Body of pancreas (tissue), 4 donors: Measurements from ENCODE around the gene TKFC. TPM values are rescaled to one million over a fixed set of nuclear protein-coding genes. Genes with fewer than 3 reads are reported as not detected.

Experiments used
- ATAC-seq: fragments of 150-250 bp; one replicate; pipeline ENCODE4 v1.9.1; 2016
- DNase-seq, 4 donors: peaks; one replicate each; pipeline ENCODE4 v3.0.0-alpha.2; 2019
- H3K27ac ChIP-seq, 4 donors: fragments of 200-600 bp; sonication (generic); 1 replicate in 3 of 4; 2 replicates in 1 of 4; pipeline versions ENCODE4 v1.5.1 to v1.6.1; 2016 to 2019; ENCODE audit warnings: mild to moderate bottlenecking in 1 of 4, mixed read lengths in 1 of 4, moderate library complexity in 1 of 4
- H3K27me3 ChIP-seq, 2 donors: fragments of 200-600 bp; sonication (generic); one replicate each; pipeline ENCODE4 v1.6.0; 2016; ENCODE audit warnings: mild to moderate bottlenecking in 1 of 2
- H3K36me3 ChIP-seq, 2 donors: fragments of 200-600 bp; sonication (generic); replicated peaks in 1 of 2; 2 replicates each; pipeline ENCODE4 v1.5.1; 2016; ENCODE audit warnings: low read depth in 2 of 2; ENCODE audit not compliant: insufficient read depth in 1 of 2
- H3K4me1 ChIP-seq: fragments of 200-600 bp; sonication (generic); one replicate; pipeline ENCODE4 v1.6.0; 2016
- H3K4me3 ChIP-seq, 2 donors: fragments of 200-600 bp; sonication (generic); 1 replicate in 1 of 2; 2 replicates in 1 of 2; pipeline ENCODE4 v1.5.1; 2016 to 2019
- H3K9me3 ChIP-seq, 3 donors: fragments of 200-600 bp; sonication (generic); 1 replicate in 2 of 3; 2 replicates in 1 of 3; pipeline ENCODE4 v1.5.1; 2016
- CTCF ChIP-seq, 7 experiments: fragments of 450-650 bp in 4 of 7; fragments of 200-600 bp in 3 of 7; sonication (generic) in 3 of 7; IDR thresholded peaks; one replicate each; pipeline ENCODE4 v1.5.1; 2016 to 2019; ENCODE audit warnings: antibody characterized with exemption in 7 of 7
- POLR2A ChIP-seq, 3 donors: fragments of 450-650 bp; IDR thresholded peaks; one replicate each; pipeline ENCODE4 v1.6.1; 2016; ENCODE audit warnings: antibody characterized with exemption in 3 of 3, mild to moderate bottlenecking in 2 of 3
- WGBS, 2 donors: methylation state at CpG; one replicate each; pipeline ENCODE4 v1.1.5; 2017; 5-methylcytosine and 5-hydroxymethylcytosine counted together
- intact Hi-C: fragments of 100-400 bp; cut with DNase I; formaldehyde crosslinking; loops from one replicate; pipeline ENCODE4 v1.15.1; 2023
- total RNA-seq, 2 donors: library from RNA; depleted of rRNA; stranded (reverse); fragments of >200 nt; gene quantifications; one replicate each; pipeline ENCODE4 v1.1.0, GENCODE V29; 2016

The TKFC gene
- total RNA-seq, 2 donors from 2014 or later: 27.5 to 38.6 TPM

- WGBS, 2 donors: 89 to 96% methylated on average over 7 of the region's 7 CpGs
- ATAC-seq (no peak), DNase-seq (no peak)
- Histone ChIP-seq H3K4me3 (no peak overlapping the region), H3K27ac (no peak overlapping the region), H3K36me3 (peaks cover 0 to 22% of the 10 kb centered on the region in 2 donors), H3K27me3 (no peaks in the 10 kb centered on the region), H3K4me1 (peaks cover 6% of the 10 kb centered on the region), H3K9me3 (no peaks in the 10 kb centered on the region)
- TF ChIP-seq CTCF (IDR thresholded peaks at IDR 0.05): no peak
- TF ChIP-seq POLR2A (IDR thresholded peaks at IDR 0.05): no peak
- intact Hi-C loops: no loop called here
Measured at GRCh38 chr11:61368646-61369045, 35.6 kb downstream of the TKFC start.

DNA sequence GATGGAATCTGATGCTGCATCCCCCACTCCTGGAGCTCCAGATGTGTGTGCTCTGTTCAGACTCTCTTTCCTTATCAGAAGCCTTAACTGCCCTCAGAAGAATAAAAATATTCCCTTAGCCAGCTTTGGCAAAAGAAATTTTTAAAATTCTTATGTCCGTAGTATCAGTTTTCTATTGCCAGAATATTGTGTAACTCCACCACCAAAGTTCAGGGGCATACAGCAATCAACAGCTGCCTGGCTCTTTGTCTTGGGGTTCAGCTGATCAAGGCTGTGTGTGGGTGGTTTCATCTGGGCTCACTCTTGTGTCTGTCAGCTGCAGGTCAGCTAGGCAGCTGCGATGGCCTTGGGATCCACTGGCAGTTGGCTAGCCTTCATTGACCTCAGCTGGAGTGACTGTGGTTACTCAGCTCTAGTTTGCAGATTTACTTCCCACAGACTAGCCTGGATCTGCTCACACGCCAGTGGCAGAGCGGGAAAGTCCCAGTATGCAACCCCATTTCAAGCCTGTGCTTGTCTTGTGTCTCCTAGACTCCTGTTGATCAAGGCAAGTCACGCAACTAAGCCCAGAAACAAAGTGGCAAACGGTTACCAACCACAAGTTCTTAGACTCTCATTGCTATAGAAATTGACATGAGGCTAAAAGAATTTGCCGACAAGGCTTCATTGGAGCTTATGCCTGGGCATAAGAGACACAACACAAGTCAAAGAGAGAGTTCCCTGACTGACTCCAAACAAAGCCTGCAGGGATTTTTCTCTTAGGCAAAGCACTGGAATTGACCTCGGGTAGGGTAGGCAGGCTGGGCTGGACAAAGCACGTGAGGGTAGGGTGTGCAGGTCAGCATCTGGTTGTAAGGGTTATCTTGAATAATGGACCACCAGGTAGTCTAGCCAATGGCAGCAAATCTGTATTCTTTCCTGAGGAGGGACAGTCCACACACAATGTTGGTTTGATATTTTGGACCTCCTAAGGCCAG, 36.6 kb downstream of the TKFC start:
- Histone ChIP-seq H3K27me3 (no peaks in the 10 kb centered on the region), H3K27ac (no peak overlapping the region), H3K4me1 (peaks cover 5% of the 10 kb centered on the region), H3K36me3 (peaks cover 0 to 22% of the 10 kb centered on the region in 2 donors), H3K9me3 (no peaks in the 10 kb centered on the region), H3K4me3 (no peak overlapping the region)
- intact Hi-C loops: no loop called here
- 55 to 64% methylated on average over 7 to 9 of the region's 9 CpGs for WGBS, 2 donors
- TF ChIP-seq POLR2A (IDR thresholded peaks at IDR 0.05) (no peak), CTCF (IDR thresholded peaks at IDR 0.05) (no peak)
- DNase-seq (peak; percentile 30 to 75 (median 58)), ATAC-seq (peak; percentile 80)

DNA sequence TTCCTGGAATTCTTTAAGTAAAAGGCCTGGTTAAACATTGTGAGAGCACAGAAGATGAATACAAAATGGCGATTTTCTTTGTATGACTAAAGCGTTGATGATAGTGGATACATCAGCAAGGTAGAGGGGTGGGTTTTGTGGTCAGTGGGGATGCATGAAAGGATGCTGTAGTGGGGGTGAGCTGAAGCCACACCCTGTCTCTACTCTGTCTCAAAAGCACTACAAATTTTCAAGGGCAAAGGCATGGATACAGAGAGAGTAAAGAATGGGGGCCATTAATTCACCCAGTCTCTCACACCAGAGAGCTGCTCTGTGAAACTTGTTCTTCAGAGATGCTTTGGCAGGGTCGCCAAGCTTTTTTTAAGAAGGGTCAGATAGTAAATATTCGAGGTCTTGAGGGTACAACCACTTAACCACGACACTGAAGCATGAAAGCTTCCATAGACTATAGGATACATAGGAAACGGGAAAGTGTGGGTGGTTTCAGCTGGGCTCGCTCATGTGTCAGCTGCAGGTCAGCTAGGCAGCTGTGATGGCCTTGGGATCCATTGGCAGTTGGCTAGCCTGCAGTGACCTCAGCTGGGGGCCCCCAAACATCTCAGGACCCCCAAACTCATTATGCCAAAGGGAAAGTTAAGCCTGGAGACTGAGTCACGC, 37.4 kb downstream of the TKFC start:
- Histone ChIP-seq H3K36me3 (peaks cover 0 to 22% of the 10 kb centered on the region in 2 donors), H3K9me3 (no peaks in the 10 kb centered on the region), H3K27ac (no peak overlapping the region), H3K27me3 (no peaks in the 10 kb centered on the region), H3K4me3 (no peak overlapping the region), H3K4me1 (peaks cover 5% of the 10 kb centered on the region)
- DNase-seq (no peak), ATAC-seq (no peak)
- TF ChIP-seq POLR2A (IDR thresholded peaks at IDR 0.05): no peak
- no peak for TF ChIP-seq CTCF (IDR thresholded peaks at IDR 0.05)
- 87 to 94% methylated on average over 8 of the region's 8 CpGs for WGBS, 2 donors
- intact Hi-C loops: no loop called here

GRCh38 chr11:61372659-61373420, 39.8 kb downstream of the TKFC start:
- Histone ChIP-seq H3K9me3 (no peaks in the 10 kb centered on the region), H3K4me1 (peaks cover 5% of the 10 kb centered on the region), H3K36me3 (peaks cover 0 to 7% of the 10 kb centered on the region in 2 donors), H3K27me3 (no peaks in the 10 kb centered on the region), H3K27ac (no peak overlapping the region), H3K4me3 (no peak overlapping the region)
- no peak for TF ChIP-seq CTCF (IDR thresholded peaks at IDR 0.05)
- no peak for TF ChIP-seq POLR2A (IDR thresholded peaks at IDR 0.05)
- WGBS, 2 donors: 74 to 77% methylated on average over 8 of the region's 8 CpGs
- ATAC-seq (no peak), DNase-seq (no peak)
- intact Hi-C loops: no loop called here
